ENCODE data around the gene LRTM2. TPM values are rescaled to one million over a fixed set of nuclear protein-coding genes. Genes with fewer than 3 reads are reported as not detected.

The LRTM2 gene
- total and polyA plus RNA-seq, 9 of the 15 experiments (the other 6 are each of a cell fraction or from before 2014, with no cell fraction given): 0.09 TPM; not detected in 8

- TF ChIP-seq NCOA2 (IDR thresholded peaks at IDR 0.05; ENCODE audit: partially characterized antibody in 2 of 2) (no peak), BCL6 (CRISPR knock-in tag; IDR thresholded peaks at IDR 0.05) (no peak), CHD1 (IDR thresholded peaks at IDR 0.05; ENCODE audit: low read length) (no peak), PKNOX1 (IDR thresholded peaks at IDR 0.05) (peak; percentile 38; the same call in 1 of the 2 replicates), ZNF57 (CRISPR knock-in tag; IDR thresholded peaks at IDR 0.05) (no peak), CREB3 (tag; conservative IDR thresholded peaks at IDR 0.05; ENCODE audit: low read depth) (no peak), KLF13 (tag; IDR thresholded peaks at IDR 0.05; ENCODE audit: borderline replicate concordance, low read depth) (peak; percentile 80; the same call in 1 of the 2 replicates), SRSF3 (IDR thresholded peaks at IDR 0.05; ENCODE audit: insufficient read depth, low read length) (no peak), CTBP1 (IDR thresholded peaks at IDR 0.05; ENCODE audit: borderline replicate concordance) (peak; percentile 67; the same call in 1 of the 2 replicates), CREB1 (IDR thresholded peaks at IDR 0.05) (no peak), CREB1 (CRISPR knock-in tag; IDR thresholded peaks at IDR 0.05) (no peak), THRAP3 (IDR thresholded peaks at IDR 0.05; ENCODE audit: borderline replicate concordance) (no peak), U2AF2 (optimal IDR thresholded peaks at IDR 0.05; ENCODE audit: low read depth, low read length) (no peak), BCOR (IDR thresholded peaks at IDR 0.05) (peak; percentile 79), MTA3 (IDR thresholded peaks at IDR 0.05; ENCODE audit: borderline replicate concordance) (0 out of 2 replicates have a peak, but pooled peaks have one; percentile 44), ZNF586 (CRISPR knock-in tag; conservative IDR thresholded peaks at IDR 0.05) (no peak), NFIX (CRISPR knock-in tag; IDR thresholded peaks at IDR 0.05; ENCODE audit: low read depth) (no peak), SAFB2 (IDR thresholded peaks at IDR 0.05; ENCODE audit: borderline replicate concordance, low read depth, low read length, severe bottlenecking) (no peak), MXI1 (IDR thresholded peaks at IDR 0.05; ENCODE audit: low read depth, low read length) (no peak), NCOA6 (IDR thresholded peaks at IDR 0.05) (no peak), SMAD4 (CRISPR knock-in tag; conservative IDR thresholded peaks at IDR 0.05) (0 out of 2 replicates have a peak, but pooled peaks have one; percentile 31), KLF1 (tag; IDR thresholded peaks at IDR 0.05) (peak; percentile 65; the same call in 1 of the 2 replicates), ZNF740 (CRISPR knock-in tag; IDR thresholded peaks at IDR 0.05) (no peak), ZNF740 (tag; IDR thresholded peaks at IDR 0.05) (no peak), ZNF175 (CRISPR knock-in tag; IDR thresholded peaks at IDR 0.05; ENCODE audit: low read depth) (no peak), CXXC5 (CRISPR knock-in tag; IDR thresholded peaks at IDR 0.05) (peak; percentile 72), EHMT2 (IDR thresholded peaks at IDR 0.05) (no peak), CREM (IDR thresholded peaks at IDR 0.05; ENCODE audit: low read depth) (0 out of 2 replicates have a peak, but pooled peaks have one; percentile 10), CCAR2 (IDR thresholded peaks at IDR 0.05; ENCODE audit: low read depth, low read length) (no peak)
Observed at GRCh38 chr12:1795785-1796514, 24.4 kb upstream of the LRTM2 start (continued).

All from K562 (cell line).